ENCODE results near the gene C1QL1.

GRCh38 chr17:44960691-44961090 is 7.4 kb downstream of the C1QL1 start:
- TF ChIP-seq MAX (IDR thresholded peaks at IDR 0.05): no peak
- no peak for TF ChIP-seq USF1 (IDR thresholded peaks at IDR 0.05)
- no peak for TF ChIP-seq TAF1 (IDR thresholded peaks at IDR 0.05; ENCODE audit: low read depth)

Measured in Ishikawa (cell line).